AG10803 (cell line): ENCODE results near the gene FOXN3.

Source experiments
- DNase-seq: peaks from one replicate; pipeline ENCODE4 v3.0.0; 2010; ENCODE audit warnings: low read depth
- H3K4me3 ChIP-seq: 2 replicates; pipeline ENCODE4 v1.5.1; 2011; ENCODE audit warnings: mild to moderate bottlenecking, low read length, control low read depth
- TF ChIP-seq, protein P1 (sequence below): conservative IDR thresholded peaks from 2 replicates; pipeline ENCODE4 v1.5.1; 2011; ENCODE audit warnings: mild to moderate bottlenecking, low read length, control low read depth, inconsistent platforms

Gene FOXN3

DNA sequence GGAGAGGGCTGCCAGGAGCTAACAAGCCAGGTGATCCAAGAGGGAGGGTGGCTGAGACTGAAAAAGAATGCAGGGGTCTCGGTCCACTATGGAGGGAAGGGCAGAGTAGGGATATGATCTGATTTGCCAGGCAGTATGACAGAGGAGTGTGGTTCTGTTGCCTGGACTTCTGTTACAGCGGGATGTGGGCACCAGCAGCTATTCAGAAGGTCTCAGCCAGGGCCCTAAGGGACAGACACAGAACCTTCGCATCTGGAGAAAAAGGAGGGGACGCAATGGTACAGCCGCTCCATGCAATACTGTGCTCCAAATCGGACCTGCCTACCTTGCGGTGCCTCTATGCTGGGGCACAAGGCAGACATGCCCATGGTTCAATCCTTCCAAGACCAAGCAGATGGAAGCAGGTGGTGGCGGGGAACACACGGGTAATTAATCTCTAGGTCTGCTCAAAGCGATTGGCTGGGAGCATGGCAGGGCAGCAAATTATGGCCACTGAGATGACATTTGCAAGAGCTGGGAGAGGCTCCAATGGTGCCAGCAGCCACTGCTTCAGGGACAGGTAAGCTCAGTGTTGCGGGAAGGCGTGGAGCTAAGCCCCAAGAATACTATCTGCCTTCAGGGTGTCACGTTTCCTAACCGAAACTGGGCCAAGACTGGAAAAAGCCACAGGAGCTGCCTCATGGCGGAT, 185.5 kb downstream of the FOXN3 start:
- no peak for DNase-seq
- TF ChIP-seq, protein P1, sequence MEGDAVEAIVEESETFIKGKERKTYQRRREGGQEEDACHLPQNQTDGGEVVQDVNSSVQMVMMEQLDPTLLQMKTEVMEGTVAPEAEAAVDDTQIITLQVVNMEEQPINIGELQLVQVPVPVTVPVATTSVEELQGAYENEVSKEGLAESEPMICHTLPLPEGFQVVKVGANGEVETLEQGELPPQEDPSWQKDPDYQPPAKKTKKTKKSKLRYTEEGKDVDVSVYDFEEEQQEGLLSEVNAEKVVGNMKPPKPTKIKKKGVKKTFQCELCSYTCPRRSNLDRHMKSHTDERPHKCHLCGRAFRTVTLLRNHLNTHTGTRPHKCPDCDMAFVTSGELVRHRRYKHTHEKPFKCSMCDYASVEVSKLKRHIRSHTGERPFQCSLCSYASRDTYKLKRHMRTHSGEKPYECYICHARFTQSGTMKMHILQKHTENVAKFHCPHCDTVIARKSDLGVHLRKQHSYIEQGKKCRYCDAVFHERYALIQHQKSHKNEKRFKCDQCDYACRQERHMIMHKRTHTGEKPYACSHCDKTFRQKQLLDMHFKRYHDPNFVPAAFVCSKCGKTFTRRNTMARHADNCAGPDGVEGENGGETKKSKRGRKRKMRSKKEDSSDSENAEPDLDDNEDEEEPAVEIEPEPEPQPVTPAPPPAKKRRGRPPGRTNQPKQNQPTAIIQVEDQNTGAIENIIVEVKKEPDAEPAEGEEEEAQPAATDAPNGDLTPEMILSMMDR = no peak
- no peak overlapping the region for H3K4me3 ChIP-seq

DNA sequence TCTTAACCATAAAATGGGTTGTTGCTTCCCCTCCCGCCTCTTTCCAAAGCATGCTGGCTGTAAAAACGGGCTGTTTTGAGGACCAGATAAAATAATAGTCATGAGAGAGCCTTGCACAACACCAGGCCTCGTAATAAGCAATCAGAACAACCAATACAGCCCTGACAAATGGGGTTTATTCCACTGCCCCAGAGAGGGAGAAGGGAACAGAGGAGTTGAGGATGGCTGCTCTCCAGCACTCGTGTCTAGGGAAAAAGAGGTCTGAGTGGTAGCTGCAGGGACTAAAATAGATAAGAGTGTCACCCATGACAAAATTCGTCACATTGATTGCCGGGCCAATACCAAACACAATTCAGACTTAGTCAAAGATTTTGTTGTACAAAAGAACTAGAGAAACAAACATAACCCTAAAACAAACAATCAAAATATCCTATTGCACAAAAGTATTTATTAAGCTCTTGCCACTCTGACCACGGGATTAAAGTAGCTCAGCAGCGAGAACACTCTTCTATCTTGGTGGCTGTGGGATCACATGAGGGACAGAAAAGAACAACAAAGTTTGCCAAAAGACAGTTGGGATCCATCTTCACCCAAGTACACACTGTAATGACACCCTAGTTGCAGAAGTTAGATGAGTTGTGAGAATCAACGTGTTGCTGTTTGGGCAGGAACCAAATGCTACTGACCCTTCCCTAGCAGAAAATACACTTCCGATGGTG, 188.0 kb downstream of the FOXN3 start:
- DNase-seq = no peak
- TF ChIP-seq, protein P1 = no peak
- no peak overlapping the region for H3K4me3 ChIP-seq

DNA sequence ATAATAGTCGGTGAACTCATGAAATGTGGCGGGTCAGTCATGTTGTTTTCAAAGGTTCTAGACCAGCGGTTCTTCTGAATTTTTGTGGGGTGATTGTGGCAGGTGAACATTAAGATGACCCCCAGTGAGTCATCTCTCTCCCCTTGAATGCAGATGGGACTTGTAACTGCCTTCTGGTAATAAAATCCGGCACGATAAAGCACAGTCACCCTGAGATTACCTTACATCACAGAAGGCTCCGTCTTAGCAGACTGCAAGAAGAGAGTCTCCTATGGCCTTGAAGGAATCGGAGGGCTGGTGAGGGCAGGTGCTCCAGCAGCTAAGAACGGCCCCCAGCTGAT, 189.6 kb downstream of the FOXN3 start:
- DNase-seq = no peak
- TF ChIP-seq, protein P1 = no peak

DNA sequence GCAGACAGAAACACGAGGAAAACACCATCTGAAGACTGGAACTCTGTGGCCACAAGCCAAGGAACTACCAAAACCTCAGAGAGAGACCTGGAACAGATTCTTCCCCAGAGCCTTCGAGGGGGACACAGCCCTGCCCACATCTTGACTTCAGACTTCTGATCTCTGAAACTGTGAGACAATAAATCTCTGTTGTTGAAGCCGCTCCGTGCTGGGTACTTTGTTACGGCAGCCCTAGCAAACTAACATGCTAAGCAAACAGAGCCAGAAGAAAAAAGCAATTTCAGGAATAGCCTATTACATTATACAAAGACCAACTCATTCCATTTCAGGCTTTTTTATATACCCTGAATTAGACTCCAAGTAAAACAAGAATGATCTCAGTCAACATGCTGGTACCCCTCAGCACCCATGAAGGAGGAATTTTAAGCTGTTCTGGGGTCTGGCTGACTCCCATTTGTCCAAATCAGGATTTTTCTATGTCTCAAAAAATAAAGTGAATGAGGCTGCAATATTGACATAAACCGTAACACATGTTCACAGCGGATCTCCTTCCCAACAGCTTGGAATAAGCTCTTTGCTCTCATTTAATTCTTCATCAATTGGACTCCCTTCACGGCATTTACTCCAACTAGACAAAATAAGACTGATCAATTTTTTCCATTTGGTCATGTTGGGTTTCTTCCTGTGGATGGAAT, 190.1 kb downstream of the FOXN3 start:
- DNase-seq = peak; percentile 27
- H3K4me3 ChIP-seq = no peak overlapping the region
- TF ChIP-seq, protein P1 = no peak

More for the DNA sequence above, 189.6 kb downstream of the FOXN3 start:
- H3K4me3 ChIP-seq = no peak overlapping the region

DNA sequence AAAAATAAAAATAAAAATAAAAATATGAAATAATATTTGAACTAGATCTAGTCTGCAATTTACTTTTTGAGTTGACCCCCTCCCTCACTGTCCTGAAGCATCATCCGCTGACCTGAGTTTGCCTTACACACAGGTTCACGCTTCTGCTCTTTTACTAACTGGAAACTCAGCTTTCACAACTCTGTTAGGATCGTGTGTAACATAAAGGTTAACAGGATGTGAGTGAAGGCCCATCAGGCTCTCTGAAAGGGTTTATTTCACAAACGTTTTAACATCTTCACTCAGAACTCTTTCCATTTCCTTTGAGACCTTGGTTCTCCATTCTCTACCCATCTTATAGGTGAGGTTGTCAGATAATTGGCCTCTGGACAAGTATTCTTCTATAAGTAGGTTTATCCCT, 191.4 kb downstream of the FOXN3 start:
- H3K4me3 ChIP-seq = no peak overlapping the region
- DNase-seq = no peak
- TF ChIP-seq, protein P1 = no peak

DNA sequence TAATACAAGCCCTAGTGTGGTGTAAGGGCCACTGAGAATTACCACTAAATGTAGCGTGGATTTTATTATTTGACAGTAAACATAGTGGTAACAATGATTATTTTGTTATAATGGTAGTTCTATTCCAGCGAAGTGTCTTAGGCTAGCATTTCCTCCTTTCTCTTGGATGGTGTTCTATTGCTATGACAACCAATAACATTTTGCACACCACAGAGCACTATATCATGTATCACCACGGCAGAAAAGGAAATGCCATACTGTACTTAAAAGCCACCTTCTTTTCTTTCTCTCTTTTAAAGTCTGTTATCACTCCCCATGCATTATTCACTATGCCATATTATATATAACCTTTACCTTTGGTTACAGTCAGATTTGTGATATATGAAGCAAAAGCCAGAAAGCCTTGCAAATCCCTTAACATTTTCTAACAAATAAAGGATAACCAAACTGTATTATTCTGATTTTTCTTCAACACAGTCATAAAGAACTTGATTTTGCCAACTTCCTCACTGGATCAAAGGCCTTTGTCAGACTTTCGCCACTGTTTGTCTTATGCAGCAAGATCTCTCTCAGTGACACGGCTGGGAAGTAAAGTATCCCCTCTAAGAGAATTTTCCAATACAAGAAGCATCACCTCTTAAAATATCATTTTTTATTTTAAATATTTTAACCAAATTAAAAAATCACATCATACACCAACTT, 195.8 kb downstream of the FOXN3 start:
- no peak overlapping the region for H3K4me3 ChIP-seq
- TF ChIP-seq, protein P1 = no peak
- peak; percentile 76 for DNase-seq
